GM12878 (cell line): ENCODE results near the gene TMEM232. TPM values are rescaled to one million over a fixed set of nuclear protein-coding genes. Genes with fewer than 3 reads are reported as not detected.
A peak's percentile ranks its signal among the peaks of the same experiment; 100 is the strongest.

Experiments used
- BHLHE40 ChIP-seq, 2 experiments: fragments of 450-650 bp in 1 of 2; IDR thresholded peaks; 2 replicates each; pipeline ENCODE4 v1.6.1; 2011 to 2017; ENCODE audit warnings: low read depth in 2 of 2, borderline replicate concordance in 1 of 2, improper control_type of control experiment in 1 of 2, low read length in 1 of 2, mild to moderate bottlenecking in 1 of 2
- CEBPZ ChIP-seq: fragments of 150-350 bp; IDR thresholded peaks from 2 replicates; pipeline ENCODE4 v1.6.1; 2016; ENCODE audit warnings: low read depth, low read length
- CTCF ChIP-seq, 3 experiments: IDR thresholded peaks in 2 of 3; conservative IDR thresholded peaks in 1 of 3; 2 replicates each; pipeline ENCODE4 v1.5.1; 2011; ENCODE audit warnings: low read depth in 3 of 3, low read length in 3 of 3, mild to moderate bottlenecking in 3 of 3, control low read depth in 2 of 3, moderate library complexity in 2 of 3, inconsistent platforms in 1 of 3, mixed read lengths in 1 of 3; ENCODE audit not compliant: control insufficient read depth in 2 of 3, insufficient read depth in 1 of 3; ENCODE audit errors: extremely low read depth in 1 of 3
- FOXM1 ChIP-seq: IDR thresholded peaks from 2 replicates; pipeline ENCODE4 v1.6.1; 2012; ENCODE audit warnings: low read depth, mild to moderate bottlenecking, inconsistent platforms, low read length, moderate library complexity
- GATAD2B ChIP-seq: fragments of 450-650 bp; conservative IDR thresholded peaks from 2 replicates; pipeline ENCODE4 v1.6.1; 2017; ENCODE audit warnings: low read depth, mild to moderate bottlenecking, moderate library complexity
- IKZF2 ChIP-seq, 2 experiments: fragments of 450-650 bp; IDR thresholded peaks; 2 replicates each; pipeline ENCODE4 v1.6.1; 2017; ENCODE audit warnings: mild to moderate bottlenecking in 2 of 2, moderate library complexity in 2 of 2
- JUND ChIP-seq: IDR thresholded peaks from 2 replicates; pipeline ENCODE4 v1.6.1; 2012; ENCODE audit warnings: low read depth, mild to moderate bottlenecking, low read length, improper control_type of control experiment, moderate library complexity
- KAT2A ChIP-seq: conservative IDR thresholded peaks from 2 replicates; pipeline ENCODE4 v1.6.1; 2011; ENCODE audit warnings: low read depth, low read length; ENCODE audit not compliant: control insufficient read depth
- KDM1A ChIP-seq: fragments of 200-600 bp; sonication (generic); IDR thresholded peaks from 2 replicates; pipeline ENCODE4 v1.6.1; 2016; ENCODE audit warnings: borderline replicate concordance
- NR2C2 ChIP-seq: IDR thresholded peaks from 2 replicates; pipeline ENCODE4 v1.6.1; 2011; ENCODE audit warnings: borderline replicate concordance, low read depth; ENCODE audit not compliant: control insufficient read depth, insufficient read length
- POLR2AphosphoS5 ChIP-seq: IDR thresholded peaks from 2 replicates; pipeline ENCODE4 v1.6.1; 2011; ENCODE audit warnings: mild to moderate bottlenecking, low read length, inconsistent platforms
- RAD51 ChIP-seq: fragments of 450-650 bp; IDR thresholded peaks from 2 replicates; pipeline ENCODE4 v1.6.1; 2016; ENCODE audit warnings: moderate library complexity, mild to moderate bottlenecking, inconsistent platforms
- SP1 ChIP-seq: IDR thresholded peaks from one replicate; pipeline ENCODE4 v1.6.1; 2011; ENCODE audit warnings: low read depth, low read length
- SPI1 ChIP-seq: IDR thresholded peaks from 2 replicates; pipeline ENCODE4 v1.6.1; 2011; ENCODE audit warnings: low read depth, mild to moderate bottlenecking, low read length, moderate library complexity, borderline replicate concordance; ENCODE audit not compliant: insufficient read depth
- SREBF2 ChIP-seq: IDR thresholded peaks from 2 replicates; pipeline ENCODE4 v1.6.1; 2012; ENCODE audit warnings: mild to moderate bottlenecking, low read length
- TAF1 ChIP-seq: IDR thresholded peaks from 2 replicates; pipeline ENCODE4 v1.6.1; 2011; ENCODE audit warnings: mild to moderate bottlenecking, low read depth, low read length, borderline replicate concordance
- TCF12 ChIP-seq: IDR thresholded peaks from 2 replicates; pipeline ENCODE4 v1.6.1; 2011; ENCODE audit warnings: low read depth, mild to moderate bottlenecking, low read length
- ZBTB33 ChIP-seq: fragments of 450-650 bp; IDR thresholded peaks from 2 replicates; pipeline ENCODE4 v1.6.1; 2017; ENCODE audit warnings: mild to moderate bottlenecking
- polyA plus RNA-seq, 11 experiments: library from polyadenylated mRNA; depleted of rRNA in 4 of 11; unstranded in 6 of 11; stranded (reverse) in 5 of 11; fragments of >200 nt; fragmentation: Nextera tagmentation in 4 of 11; fragmentation: Illumina TruSeq in 1 of 11; extraction: Ambion mirVana in 4 of 11; extraction: Trizol in 1 of 11; gene quantifications; 1 replicate in 1 of 11; 2 replicates in 10 of 11; pipeline versions ENCODE4 v1.2.1 to v1.2.3, GENCODE V29; 2011 to 2016; ENCODE audit warnings: inconsistent platforms in 2 of 11, missing spikeins in 2 of 11, low read depth in 1 of 11
- total RNA-seq, 4 experiments: library from RNA; depleted of rRNA in 3 of 4; stranded (reverse); fragments of >200 nt in 3 of 4; fragmentation: Illumina TruSeq in 1 of 4; extraction: Trizol in 1 of 4; gene quantifications; 2 replicates each; pipeline versions ENCODE4 v1.2.1 to v1.2.3, GENCODE V29; 2013 to 2021
- TF ChIP-seq, protein P1 (sequence below): IDR thresholded peaks from 2 replicates; pipeline ENCODE4 v1.6.1; 2012; ENCODE audit warnings: mild to moderate bottlenecking, low read depth, low read length

The TMEM232 gene
- total and polyA plus RNA-seq, 10 of the 15 experiments (the other 5 are each of a cell fraction or from before 2014, with no cell fraction given), result 0.29 to 1.3 (median 0.91) TPM

- TF ChIP-seq POLR2AphosphoS5 (peak; percentile 94), TCF12 (no peak), TAF1 (peak; percentile 65), KDM1A (no peak), JUND (no peak), ZBTB33 (no peak), CTCF (IDR thresholded peaks at IDR 0.05 in 2 of 3, conservative IDR thresholded peaks at IDR 0.05 in 1 of 3; ENCODE audit: control insufficient read depth in 2 of 3, extremely low read depth in 1 of 3, insufficient read depth in 1 of 3, low read depth in 3 of 3, low read length in 3 of 3) (no peak), FOXM1 (no peak), SPI1 (no peak), BHLHE40 (IDR thresholded peaks at IDR 0.05; ENCODE audit: borderline replicate concordance in 1 of 2, low read depth in 2 of 2, low read length in 1 of 2) (peak; percentile 92 to 93), KAT2A (no peak), SP1 (no peak), NR2C2 (no peak), RAD51 (peak; percentile 98), SREBF2 (no peak), IKZF2 (IDR thresholded peaks at IDR 0.05) (peak; percentile 42; a peak in 3 of 4 replicates), GATAD2B (peak; percentile 94), CEBPZ (no peak)
- TF ChIP-seq, protein P1, sequence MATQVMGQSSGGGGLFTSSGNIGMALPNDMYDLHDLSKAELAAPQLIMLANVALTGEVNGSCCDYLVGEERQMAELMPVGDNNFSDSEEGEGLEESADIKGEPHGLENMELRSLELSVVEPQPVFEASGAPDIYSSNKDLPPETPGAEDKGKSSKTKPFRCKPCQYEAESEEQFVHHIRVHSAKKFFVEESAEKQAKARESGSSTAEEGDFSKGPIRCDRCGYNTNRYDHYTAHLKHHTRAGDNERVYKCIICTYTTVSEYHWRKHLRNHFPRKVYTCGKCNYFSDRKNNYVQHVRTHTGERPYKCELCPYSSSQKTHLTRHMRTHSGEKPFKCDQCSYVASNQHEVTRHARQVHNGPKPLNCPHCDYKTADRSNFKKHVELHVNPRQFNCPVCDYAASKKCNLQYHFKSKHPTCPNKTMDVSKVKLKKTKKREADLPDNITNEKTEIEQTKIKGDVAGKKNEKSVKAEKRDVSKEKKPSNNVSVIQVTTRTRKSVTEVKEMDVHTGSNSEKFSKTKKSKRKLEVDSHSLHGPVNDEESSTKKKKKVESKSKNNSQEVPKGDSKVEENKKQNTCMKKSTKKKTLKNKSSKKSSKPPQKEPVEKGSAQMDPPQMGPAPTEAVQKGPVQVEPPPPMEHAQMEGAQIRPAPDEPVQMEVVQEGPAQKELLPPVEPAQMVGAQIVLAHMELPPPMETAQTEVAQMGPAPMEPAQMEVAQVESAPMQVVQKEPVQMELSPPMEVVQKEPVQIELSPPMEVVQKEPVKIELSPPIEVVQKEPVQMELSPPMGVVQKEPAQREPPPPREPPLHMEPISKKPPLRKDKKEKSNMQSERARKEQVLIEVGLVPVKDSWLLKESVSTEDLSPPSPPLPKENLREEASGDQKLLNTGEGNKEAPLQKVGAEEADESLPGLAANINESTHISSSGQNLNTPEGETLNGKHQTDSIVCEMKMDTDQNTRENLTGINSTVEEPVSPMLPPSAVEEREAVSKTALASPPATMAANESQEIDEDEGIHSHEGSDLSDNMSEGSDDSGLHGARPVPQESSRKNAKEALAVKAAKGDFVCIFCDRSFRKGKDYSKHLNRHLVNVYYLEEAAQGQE, result no peak
Observed at GRCh38 chr5:110738812-110739651, 12.6 kb upstream of the TMEM232 start, which contains the start of gene SLC25A46 (continued).
